ENCODE measurements around the gene KRTAP17-1.

The KRTAP17-1 gene

DNA sequence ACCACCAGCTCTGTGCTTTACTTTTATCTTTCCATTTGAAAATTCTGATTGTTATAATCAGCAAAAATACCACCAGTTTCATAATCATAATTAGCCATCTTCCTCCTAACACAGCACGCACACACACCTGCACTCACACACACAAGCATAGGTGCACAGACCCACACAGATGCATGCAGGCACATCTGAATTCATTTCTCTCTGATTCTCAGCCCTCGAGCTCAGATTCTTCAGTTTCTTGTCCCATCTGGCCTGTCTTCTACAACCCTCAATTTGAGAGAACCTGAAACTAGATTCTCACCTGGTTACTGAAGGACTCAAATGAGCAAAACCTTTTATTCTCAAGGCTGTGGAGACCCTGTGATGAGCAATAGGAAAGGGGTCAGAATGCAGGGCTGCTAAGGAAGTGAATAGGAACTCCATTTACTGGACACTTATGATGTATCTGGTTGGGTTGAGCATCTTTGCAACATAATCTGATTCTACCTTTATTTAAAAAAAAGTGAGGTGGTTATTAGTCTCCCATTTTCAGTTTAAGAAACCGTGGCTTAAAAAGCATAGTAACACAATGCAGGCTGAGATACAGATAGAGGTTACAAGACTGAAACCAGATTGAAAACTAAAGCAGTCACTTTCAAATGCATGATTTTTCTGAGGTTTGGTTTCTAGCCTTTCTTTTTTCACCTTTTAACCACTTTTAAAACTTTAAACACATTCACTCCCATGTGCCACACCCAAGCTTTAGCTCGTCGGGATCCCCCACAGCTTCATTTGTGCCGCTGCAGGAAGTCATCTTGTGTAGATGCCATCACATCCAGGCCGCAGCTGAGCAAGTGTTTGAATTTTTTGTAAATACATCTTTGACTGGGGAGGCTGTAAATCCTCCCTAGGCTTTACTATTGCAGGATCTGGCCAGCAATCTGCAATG is 25.7 kb upstream of the KRTAP17-1 start:
- no peak overlapping the region for H3K4me3 ChIP-seq (ENCODE audit: low read depth, low read length)
- TF ChIP-seq, protein P1, sequence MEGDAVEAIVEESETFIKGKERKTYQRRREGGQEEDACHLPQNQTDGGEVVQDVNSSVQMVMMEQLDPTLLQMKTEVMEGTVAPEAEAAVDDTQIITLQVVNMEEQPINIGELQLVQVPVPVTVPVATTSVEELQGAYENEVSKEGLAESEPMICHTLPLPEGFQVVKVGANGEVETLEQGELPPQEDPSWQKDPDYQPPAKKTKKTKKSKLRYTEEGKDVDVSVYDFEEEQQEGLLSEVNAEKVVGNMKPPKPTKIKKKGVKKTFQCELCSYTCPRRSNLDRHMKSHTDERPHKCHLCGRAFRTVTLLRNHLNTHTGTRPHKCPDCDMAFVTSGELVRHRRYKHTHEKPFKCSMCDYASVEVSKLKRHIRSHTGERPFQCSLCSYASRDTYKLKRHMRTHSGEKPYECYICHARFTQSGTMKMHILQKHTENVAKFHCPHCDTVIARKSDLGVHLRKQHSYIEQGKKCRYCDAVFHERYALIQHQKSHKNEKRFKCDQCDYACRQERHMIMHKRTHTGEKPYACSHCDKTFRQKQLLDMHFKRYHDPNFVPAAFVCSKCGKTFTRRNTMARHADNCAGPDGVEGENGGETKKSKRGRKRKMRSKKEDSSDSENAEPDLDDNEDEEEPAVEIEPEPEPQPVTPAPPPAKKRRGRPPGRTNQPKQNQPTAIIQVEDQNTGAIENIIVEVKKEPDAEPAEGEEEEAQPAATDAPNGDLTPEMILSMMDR (IDR thresholded peaks at IDR 0.05; ENCODE audit: low read depth, low read length): no peak

DNA sequence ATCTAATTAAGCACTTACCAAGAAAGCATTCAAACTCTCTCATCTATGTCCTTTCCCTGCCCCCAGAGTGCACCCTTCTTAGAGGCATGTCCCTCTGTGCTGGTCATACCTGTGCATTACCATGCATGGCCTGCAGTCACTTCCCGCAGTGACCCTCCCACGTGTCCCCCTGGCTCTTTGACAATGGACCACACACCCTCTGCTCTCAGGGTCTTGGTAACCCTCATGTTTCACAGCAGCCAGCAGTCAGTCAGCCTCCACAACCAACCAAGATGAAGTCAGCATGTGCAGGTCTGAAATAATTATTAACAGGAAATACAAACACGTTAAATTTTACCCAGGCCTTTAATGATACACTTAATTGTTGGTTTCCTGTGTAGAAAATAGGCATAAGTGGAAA is 25.0 kb upstream of the KRTAP17-1 start:
- no peak overlapping the region for H3K4me3 ChIP-seq (ENCODE audit: low read depth, low read length)
- H3K36me3 ChIP-seq: no peaks in the 10 kb centered on the region
- no peak for DNase-seq
- no peaks in the 10 kb centered on the region for H3K9me3 ChIP-seq
- no peaks in the 10 kb centered on the region for H3K4me1 ChIP-seq
- TF ChIP-seq, protein P1 (IDR thresholded peaks at IDR 0.05; ENCODE audit: low read depth, low read length): no peak
- peaks cover 12% of the 10 kb centered on the region for H3K27me3 ChIP-seq

More for the DNA sequence above, 25.7 kb upstream of the KRTAP17-1 start:
- Histone ChIP-seq H3K4me1 (no peaks in the 10 kb centered on the region), H3K27me3 (peaks cover 12% of the 10 kb centered on the region), H3K36me3 (no peaks in the 10 kb centered on the region), H3K9me3 (no peaks in the 10 kb centered on the region)
- no peak for DNase-seq

DNA sequence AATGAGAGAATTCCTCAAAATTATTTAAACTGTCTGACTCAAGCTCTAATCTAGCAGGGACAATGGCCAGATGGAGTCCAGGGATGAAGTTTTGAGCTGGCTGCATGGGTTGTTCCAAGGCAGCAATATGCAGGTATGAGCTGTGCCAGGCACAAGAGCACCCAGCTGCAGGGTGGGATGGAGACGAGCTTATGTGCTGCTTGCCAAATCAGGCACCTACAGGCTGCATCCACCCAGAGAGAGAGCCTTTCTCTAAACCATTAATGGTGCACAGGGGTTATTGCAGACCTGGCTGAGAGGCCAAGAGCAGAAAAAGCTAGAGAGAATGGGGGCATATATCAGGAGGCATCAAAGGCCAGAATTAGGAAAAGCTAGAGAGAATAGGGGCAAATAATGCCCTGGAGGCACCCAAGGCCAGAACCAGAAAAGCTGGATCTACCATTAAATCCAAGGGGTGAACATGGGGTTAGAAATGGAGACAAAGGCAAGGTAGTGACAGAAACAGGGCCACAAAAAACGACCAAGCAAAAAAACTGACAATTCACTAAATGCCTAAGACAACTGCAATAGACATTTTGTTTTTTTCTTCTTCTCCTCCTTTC is 24.2 kb upstream of the KRTAP17-1 start:
- Histone ChIP-seq H3K27me3 (peaks cover 12% of the 10 kb centered on the region), H3K4me3 (ENCODE audit: low read depth, low read length) (no peak overlapping the region), H3K4me1 (no peaks in the 10 kb centered on the region), H3K9me3 (no peaks in the 10 kb centered on the region), H3K36me3 (no peaks in the 10 kb centered on the region)
- no peak for DNase-seq
- TF ChIP-seq, protein P1 (IDR thresholded peaks at IDR 0.05; ENCODE audit: low read depth, low read length): no peak

DNA sequence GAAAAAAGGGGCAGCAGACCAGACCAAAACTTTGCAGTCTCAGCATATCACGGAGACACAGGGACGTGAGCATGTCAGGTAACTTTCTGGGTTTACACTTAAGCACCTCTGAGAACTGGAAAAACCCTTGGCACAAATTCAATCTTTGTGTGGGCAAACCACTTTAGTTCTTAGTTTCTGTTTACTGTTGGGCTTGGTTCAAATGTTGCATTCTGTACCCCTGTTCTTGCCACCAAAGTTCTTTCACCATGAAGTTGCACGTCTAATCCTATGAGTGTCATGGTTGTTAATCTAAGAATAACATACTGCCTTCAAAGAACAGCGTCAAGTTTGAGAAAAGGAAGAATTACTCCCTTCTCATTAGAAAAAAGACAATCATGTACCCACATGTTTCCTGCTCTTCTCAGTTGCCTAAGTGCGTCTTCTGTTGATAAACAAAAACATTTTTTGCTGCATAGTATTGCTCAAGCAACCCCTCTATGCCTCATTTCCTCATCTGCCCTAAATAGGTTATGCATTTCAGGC is 23.5 kb upstream of the KRTAP17-1 start:
- Histone ChIP-seq H3K27me3 (peaks cover 12% of the 10 kb centered on the region), H3K36me3 (no peaks in the 10 kb centered on the region), H3K9me3 (no peaks in the 10 kb centered on the region), H3K4me1 (no peaks in the 10 kb centered on the region), H3K4me3 (ENCODE audit: low read depth, low read length) (no peak overlapping the region)
- no peak for DNase-seq
- TF ChIP-seq, protein P1 (IDR thresholded peaks at IDR 0.05; ENCODE audit: low read depth, low read length): no peak

DNA sequence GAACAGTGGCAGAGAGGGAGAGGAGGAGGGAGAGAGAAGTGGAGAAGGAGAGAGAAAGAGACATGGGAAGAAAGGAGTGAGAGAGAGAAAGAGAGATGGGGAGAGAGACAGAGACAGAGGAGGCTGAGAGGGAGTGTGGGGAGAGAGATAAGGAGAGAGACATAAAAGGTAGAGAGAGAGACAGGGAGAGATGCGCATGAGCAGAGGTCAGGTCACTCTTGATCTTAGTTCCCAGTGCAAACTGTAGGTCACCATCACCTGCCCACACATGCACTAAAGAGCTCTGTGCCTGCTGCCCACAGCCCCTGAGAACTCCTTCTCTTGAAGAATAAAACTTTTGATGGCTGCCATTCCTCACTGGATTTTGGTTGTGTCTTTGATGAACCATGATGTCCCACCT is 20.2 kb upstream of the KRTAP17-1 start:
- no peak for DNase-seq
- Histone ChIP-seq H3K9me3 (no peaks in the 10 kb centered on the region), H3K4me1 (no peaks in the 10 kb centered on the region), H3K36me3 (no peaks in the 10 kb centered on the region), H3K4me3 (ENCODE audit: low read depth, low read length) (no peak overlapping the region), H3K27me3 (peaks cover 10% of the 10 kb centered on the region)
- TF ChIP-seq, protein P1 (IDR thresholded peaks at IDR 0.05; ENCODE audit: low read depth, low read length): no peak

All from BE2C (cell line).